Panc1 (cell line): Measurements from ENCODE around the gene CLMP. TPM values are rescaled to one million over a fixed set of nuclear protein-coding genes. Genes with fewer than 3 reads are reported as not detected.

Experiments used
- ATAC-seq: fragments of 200-7000 bp; cut with Tn5 transposase; 2 replicates; pipeline ENCODE4 v1.9.1; 2020; ENCODE audit warnings: mild to moderate bottlenecking, moderate library complexity
- BruUV-seq: library from RNA; stranded (reverse); fragments of 400-500 nt; replicated peaks from 2 replicates; lab custom pipeline; 2021; lab: Mats Ljungman, UMichigan
- CTCF ChIA-PET: fragments of 300-600 bp; sonication (Branson Sonifier 250); formaldehyde crosslinking; loops from one replicate; lab custom pipeline; 2022; ENCODE audit warnings: antibody characterized with exemption; lab: Charles Lee
- POLR2A ChIA-PET: fragments of 300-600 bp; sonication (Branson Sonifier 250); formaldehyde crosslinking; loops from one replicate; lab custom pipeline; 2022; ENCODE audit warnings: antibody characterized with exemption; lab: Charles Lee
- DNase-seq: peaks from one replicate; pipeline ENCODE4 v3.0.0-alpha.2; 2010; ENCODE audit warnings: low read depth, low spot score
- H3K27ac ChIP-seq: 2 replicates; pipeline ENCODE4 v1.5.1; 2011; ENCODE audit warnings: mild to moderate bottlenecking, low read length, inconsistent platforms
- H3K27me3 ChIP-seq: fragments of 200-500 bp; sonication (Bioruptor generic); 2 replicates; pipeline ENCODE4 v1.6.0; 2014; ENCODE audit warnings: low read length, inconsistent platforms; ENCODE audit not compliant: control insufficient read depth, insufficient read depth
- H3K36me3 ChIP-seq: fragments of 200-500 bp; sonication (Bioruptor generic); 2 replicates; pipeline ENCODE4 v1.5.1; 2014; ENCODE audit warnings: inconsistent platforms, mild to moderate bottlenecking, low read length, moderate library complexity; ENCODE audit not compliant: control insufficient read depth, insufficient read depth
- H3K4me1 ChIP-seq: 2 replicates; pipeline ENCODE4 v1.5.1; 2011; ENCODE audit warnings: inconsistent platforms, mild to moderate bottlenecking, low read length, moderate library complexity; ENCODE audit not compliant: control insufficient read depth, insufficient read depth
- H3K4me3 ChIP-seq, 2 experiments: 2 replicates each; pipeline ENCODE4 v1.5.1; 2011 to 2012; ENCODE audit warnings: low read depth in 2 of 2, low read length in 2 of 2, mild to moderate bottlenecking in 2 of 2, inconsistent platforms in 1 of 2, moderate library complexity in 1 of 2
- H3K9me3 ChIP-seq: fragments of 200-500 bp; sonication (Bioruptor generic); 2 replicates; pipeline ENCODE4 v1.5.1; 2014; ENCODE audit warnings: low read depth, mild to moderate bottlenecking, inconsistent platforms, low read length, moderate library complexity; ENCODE audit not compliant: control insufficient read depth, insufficient read depth
- POLR2AphosphoS5 ChIP-seq: IDR thresholded peaks from 2 replicates; pipeline ENCODE4 v1.6.1; 2012; ENCODE audit warnings: mild to moderate bottlenecking, low read depth, low read length, moderate library complexity
- SIN3A ChIP-seq: IDR thresholded peaks from 2 replicates; pipeline ENCODE4 v1.6.1; 2012; ENCODE audit warnings: low read depth, mild to moderate bottlenecking, low read length, moderate library complexity, borderline replicate concordance; ENCODE audit not compliant: insufficient read depth
- TCF7L2 ChIP-seq: IDR thresholded peaks from 2 replicates; pipeline ENCODE4 v1.6.1; 2011; ENCODE audit warnings: mild to moderate bottlenecking, low read depth, low read length, inconsistent platforms
- in situ Hi-C: cut with HindIII; loops from 2 replicates; pipeline ENCODE4 v1.10.0; 2016; ENCODE audit warnings: low sequenced_read_pairs, low pct_unique_long_range_greater_than_20kb
- intact Hi-C: fragments of 100-400 bp; cut with micrococcal nuclease; formaldehyde crosslinking; loops from one replicate; pipeline ENCODE4 v1.10.0; 2022; ENCODE audit not compliant: unreplicated experiment
- total RNA-seq: library from RNA; stranded (reverse); gene quantifications from one replicate; pipeline ENCODE4 v1.2.1, GENCODE V29; 2021; ENCODE audit not compliant: unreplicated experiment
- TF ChIP-seq, protein P1 (sequence below), 2 experiments: IDR thresholded peaks; 2 replicates each; pipeline ENCODE4 v1.6.1; 2011 to 2012; ENCODE audit warnings: low read depth in 2 of 2, control low read depth in 1 of 2, low read length in 1 of 2, mild to moderate bottlenecking in 1 of 2, moderate library complexity in 1 of 2; ENCODE audit not compliant: insufficient read depth in 1 of 2
- TF ChIP-seq, protein P2 (sequence below): fragments of 450-650 bp; IDR thresholded peaks from 2 replicates; pipeline ENCODE4 v1.5.1; 2017; ENCODE audit warnings: mild to moderate bottlenecking

Gene CLMP
- total RNA-seq, 1 experiment from 2014 or later = 1.5 TPM

DNA sequence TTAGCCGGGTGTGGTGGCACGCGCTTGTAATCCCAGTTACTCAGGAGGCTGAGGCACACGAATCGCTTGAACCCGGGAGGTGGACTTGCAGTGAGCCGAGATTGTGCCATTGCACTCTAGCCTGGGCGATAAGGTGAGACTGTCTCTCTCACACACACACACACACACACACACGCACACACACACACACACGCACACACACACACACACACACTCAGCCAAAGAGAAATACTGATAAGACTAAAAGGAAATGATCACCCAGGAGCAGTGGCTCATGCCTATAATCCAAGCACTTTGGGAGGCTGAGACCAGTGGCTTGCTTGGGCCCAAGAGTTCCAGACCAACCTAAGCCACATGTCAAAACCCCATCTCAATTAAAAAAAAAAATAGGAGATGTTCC is 153.9 kb downstream of the CLMP start:
- BruUV-seq = no TSS peak
- POLR2A ChIA-PET = no interaction called here
- no peak overlapping the region for H3K4me3 ChIP-seq

DNA sequence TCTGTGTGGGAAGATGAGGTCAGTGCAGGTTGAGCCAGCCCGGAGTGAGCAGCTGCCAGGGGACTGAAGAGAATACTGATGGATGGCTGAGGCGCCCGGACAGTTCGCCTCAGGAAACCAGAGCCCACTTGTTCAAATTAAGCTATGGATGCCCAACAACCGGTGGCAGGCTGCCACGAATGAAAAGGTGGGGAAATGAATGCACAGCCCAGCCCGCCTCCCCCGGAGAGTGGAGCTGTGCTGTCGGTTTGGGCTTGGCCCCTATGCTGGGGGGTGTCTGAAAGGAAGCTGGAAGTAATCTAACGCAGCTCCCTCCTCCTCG is 155.0 kb downstream of the CLMP start:
- H3K27ac ChIP-seq = no peak overlapping the region
- H3K27me3 ChIP-seq = no peaks in the 10 kb centered on the region
- no peak overlapping the region for H3K4me3 ChIP-seq
- ChIA-PET CTCF (no interaction called here), POLR2A (interaction anchor here (0.6 kb wide), 1 partner anchor 14 kb away, joined by 7 read pairs; no protein-coding TSS in a partner anchor)
- TF ChIP-seq POLR2AphosphoS5 = no peak
- TF ChIP-seq TCF7L2 = no peak
- TF ChIP-seq, protein P1, sequence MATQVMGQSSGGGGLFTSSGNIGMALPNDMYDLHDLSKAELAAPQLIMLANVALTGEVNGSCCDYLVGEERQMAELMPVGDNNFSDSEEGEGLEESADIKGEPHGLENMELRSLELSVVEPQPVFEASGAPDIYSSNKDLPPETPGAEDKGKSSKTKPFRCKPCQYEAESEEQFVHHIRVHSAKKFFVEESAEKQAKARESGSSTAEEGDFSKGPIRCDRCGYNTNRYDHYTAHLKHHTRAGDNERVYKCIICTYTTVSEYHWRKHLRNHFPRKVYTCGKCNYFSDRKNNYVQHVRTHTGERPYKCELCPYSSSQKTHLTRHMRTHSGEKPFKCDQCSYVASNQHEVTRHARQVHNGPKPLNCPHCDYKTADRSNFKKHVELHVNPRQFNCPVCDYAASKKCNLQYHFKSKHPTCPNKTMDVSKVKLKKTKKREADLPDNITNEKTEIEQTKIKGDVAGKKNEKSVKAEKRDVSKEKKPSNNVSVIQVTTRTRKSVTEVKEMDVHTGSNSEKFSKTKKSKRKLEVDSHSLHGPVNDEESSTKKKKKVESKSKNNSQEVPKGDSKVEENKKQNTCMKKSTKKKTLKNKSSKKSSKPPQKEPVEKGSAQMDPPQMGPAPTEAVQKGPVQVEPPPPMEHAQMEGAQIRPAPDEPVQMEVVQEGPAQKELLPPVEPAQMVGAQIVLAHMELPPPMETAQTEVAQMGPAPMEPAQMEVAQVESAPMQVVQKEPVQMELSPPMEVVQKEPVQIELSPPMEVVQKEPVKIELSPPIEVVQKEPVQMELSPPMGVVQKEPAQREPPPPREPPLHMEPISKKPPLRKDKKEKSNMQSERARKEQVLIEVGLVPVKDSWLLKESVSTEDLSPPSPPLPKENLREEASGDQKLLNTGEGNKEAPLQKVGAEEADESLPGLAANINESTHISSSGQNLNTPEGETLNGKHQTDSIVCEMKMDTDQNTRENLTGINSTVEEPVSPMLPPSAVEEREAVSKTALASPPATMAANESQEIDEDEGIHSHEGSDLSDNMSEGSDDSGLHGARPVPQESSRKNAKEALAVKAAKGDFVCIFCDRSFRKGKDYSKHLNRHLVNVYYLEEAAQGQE (IDR thresholded peaks at IDR 0.05; ENCODE audit: insufficient read depth in 1 of 2, low read depth in 2 of 2, low read length in 1 of 2) = no peak
- TF ChIP-seq, protein P2, sequence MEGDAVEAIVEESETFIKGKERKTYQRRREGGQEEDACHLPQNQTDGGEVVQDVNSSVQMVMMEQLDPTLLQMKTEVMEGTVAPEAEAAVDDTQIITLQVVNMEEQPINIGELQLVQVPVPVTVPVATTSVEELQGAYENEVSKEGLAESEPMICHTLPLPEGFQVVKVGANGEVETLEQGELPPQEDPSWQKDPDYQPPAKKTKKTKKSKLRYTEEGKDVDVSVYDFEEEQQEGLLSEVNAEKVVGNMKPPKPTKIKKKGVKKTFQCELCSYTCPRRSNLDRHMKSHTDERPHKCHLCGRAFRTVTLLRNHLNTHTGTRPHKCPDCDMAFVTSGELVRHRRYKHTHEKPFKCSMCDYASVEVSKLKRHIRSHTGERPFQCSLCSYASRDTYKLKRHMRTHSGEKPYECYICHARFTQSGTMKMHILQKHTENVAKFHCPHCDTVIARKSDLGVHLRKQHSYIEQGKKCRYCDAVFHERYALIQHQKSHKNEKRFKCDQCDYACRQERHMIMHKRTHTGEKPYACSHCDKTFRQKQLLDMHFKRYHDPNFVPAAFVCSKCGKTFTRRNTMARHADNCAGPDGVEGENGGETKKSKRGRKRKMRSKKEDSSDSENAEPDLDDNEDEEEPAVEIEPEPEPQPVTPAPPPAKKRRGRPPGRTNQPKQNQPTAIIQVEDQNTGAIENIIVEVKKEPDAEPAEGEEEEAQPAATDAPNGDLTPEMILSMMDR = no peak
- no peak for TF ChIP-seq SIN3A
- in situ Hi-C loops (no loop called here), intact Hi-C loops (no loop called here)
- DNase-seq = no peak
- ATAC-seq = peak; percentile 72
- H3K4me1 ChIP-seq = no peaks in the 10 kb centered on the region
- BruUV-seq = no TSS peak
- H3K36me3 ChIP-seq = no peaks in the 10 kb centered on the region
- H3K9me3 ChIP-seq = no peaks in the 10 kb centered on the region

More for the DNA sequence above, 153.9 kb downstream of the CLMP start:
- no peaks in the 10 kb centered on the region for H3K4me1 ChIP-seq
- DNase-seq = no peak
- in situ Hi-C loops (no loop called here), intact Hi-C loops (no loop called here)
- H3K36me3 ChIP-seq = no peaks in the 10 kb centered on the region
- no peak overlapping the region for H3K27ac ChIP-seq
- no peaks in the 10 kb centered on the region for H3K9me3 ChIP-seq
- ATAC-seq = no peak
- no peak for TF ChIP-seq SIN3A
- TF ChIP-seq, protein P2 = no peak
- TF ChIP-seq, protein P1 (IDR thresholded peaks at IDR 0.05; ENCODE audit: insufficient read depth in 1 of 2, low read depth in 2 of 2, low read length in 1 of 2) = no peak
- TF ChIP-seq TCF7L2 = no peak
- no peak for TF ChIP-seq POLR2AphosphoS5
- H3K27me3 ChIP-seq = no peaks in the 10 kb centered on the region
- CTCF ChIA-PET = no interaction called here
